Retinal pigment epithelial cell (primary cell): ENCODE data around the gene TFPI.

Source experiments
- DNase-seq: peaks from one replicate; pipeline ENCODE4 v3.0.0-alpha.2; 2010; ENCODE audit warnings: low read depth
- H3K4me3 ChIP-seq: 2 replicates; pipeline ENCODE4 v1.5.1; 2011; ENCODE audit warnings: mild to moderate bottlenecking, low read length, control low read depth, moderate library complexity
- CTCF ChIP-seq: conservative IDR thresholded peaks from 2 replicates; pipeline ENCODE4 v1.5.1; 2011; ENCODE audit warnings: low read depth, low read length, control low read depth, inconsistent platforms

TFPI gene

GRCh38 chr2:187497858-187498463, 56.3 kb downstream of the TFPI start:
- peak; percentile 50 for TF ChIP-seq CTCF
- no peak overlapping the region for H3K4me3 ChIP-seq
- DNase-seq, result no peak

- no peak for DNase-seq
- no peak overlapping the region for H3K4me3 ChIP-seq
- TF ChIP-seq CTCF, result no peak
Observed at GRCh38 chr2:187497140-187497539, 57.1 kb downstream of the TFPI start.

DNA sequence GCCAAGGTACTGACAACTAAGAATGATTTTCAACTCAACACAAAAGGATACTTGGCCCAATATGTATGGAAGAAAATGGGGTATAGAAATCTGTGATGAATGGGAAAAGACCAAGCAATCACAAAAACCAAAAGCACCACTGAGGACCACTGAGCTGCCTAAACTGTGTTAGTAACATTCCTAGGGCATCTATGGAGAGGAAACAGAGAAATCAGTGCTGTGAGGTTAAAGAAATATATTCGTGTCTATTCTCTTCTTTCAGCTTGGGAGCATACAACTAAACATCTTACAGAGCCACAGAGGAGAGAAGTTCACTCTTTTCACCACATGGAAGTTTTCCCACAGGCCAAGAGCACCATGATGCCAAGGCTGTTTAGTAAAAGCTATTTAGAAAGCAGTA, 58.9 kb downstream of the TFPI start:
- H3K4me3 ChIP-seq, result no peak overlapping the region
- no peak for DNase-seq
- no peak for TF ChIP-seq CTCF

- TF ChIP-seq CTCF, result no peak
- H3K4me3 ChIP-seq, result no peak overlapping the region
- DNase-seq, result no peak
Observed at GRCh38 chr2:187493877-187494568, 60.2 kb downstream of the TFPI start.

- no peak for DNase-seq
- no peak for TF ChIP-seq CTCF
Observed at GRCh38 chr2:187493180-187493579, 61.1 kb downstream of the TFPI start.

GRCh38 chr2:187486241-187486640, 68.0 kb downstream of the TFPI start:
- TF ChIP-seq CTCF, result no peak
- DNase-seq, result no peak
- H3K4me3 ChIP-seq, result no peak overlapping the region

More at GRCh38 chr2:187493180-187493579, 61.1 kb downstream of the TFPI start:
- H3K4me3 ChIP-seq, result no peak overlapping the region

GRCh38 chr2:187485523-187485922, 68.7 kb downstream of the TFPI start:
- H3K4me3 ChIP-seq, result no peak overlapping the region
- DNase-seq, result no peak
- TF ChIP-seq CTCF, result no peak
